Endothelial cell of umbilical vein (primary cell): Measurements from ENCODE around the gene SOX14. TPM values are rescaled to one million over a fixed set of nuclear protein-coding genes. Genes with fewer than 3 reads are reported as not detected.

Source experiments
- BruUV-seq: library from RNA; stranded (reverse); fragments of 400-500 nt; replicated peaks from 2 replicates; lab custom pipeline; 2021; lab: Mats Ljungman, UMichigan
- CTCF ChIA-PET: fragments of 300-600, 350-600 bp; sonication (Branson Sonifier 250); formaldehyde crosslinking; loops from one replicate; lab custom pipeline; 2021; ENCODE audit warnings: antibody characterized with exemption, inconsistent platforms; lab: Charles Lee
- POLR2A ChIA-PET: fragments of 300-600, 350-600 bp; sonication (Branson Sonifier 250); formaldehyde crosslinking; loops from one replicate; lab custom pipeline; 2021; ENCODE audit warnings: antibody characterized with exemption, inconsistent platforms; lab: Charles Lee
- DNase-seq: peaks from one replicate; pipeline ENCODE4 v3.0.0-alpha.2; 2011; ENCODE audit warnings: low read depth, low spot score
- FAIRE-seq: peaks from 2 replicates; lab custom pipeline; 2011; peaks lifted over from hg19 to GRCh38; lab: Jason Lieb, UNC
- H2AFZ ChIP-seq: 2 replicates; pipeline ENCODE4 v1.6.0; 2012; ENCODE audit warnings: low read depth, low read length, control low read depth, inconsistent platforms
- H3K27ac ChIP-seq: 2 replicates; pipeline ENCODE4 v1.5.1; 2011; ENCODE audit warnings: low read depth, mild to moderate bottlenecking, control low read depth, low read length, moderate library complexity; ENCODE audit not compliant: insufficient read depth
- H3K27me3 ChIP-seq, 2 experiments: 2 replicates each; pipeline versions ENCODE4 v1.6.0 to v1.6.1; 2011; ENCODE audit warnings: low read length in 2 of 2, mixed read lengths in 1 of 2; ENCODE audit not compliant: control insufficient read depth in 2 of 2, insufficient read depth in 2 of 2
- H3K36me3 ChIP-seq, 2 experiments: 2 replicates in 1 of 2; 3 replicates in 1 of 2; pipeline ENCODE4 v1.5.1; 2011; ENCODE audit warnings: low read length in 2 of 2, mild to moderate bottlenecking in 1 of 2, moderate library complexity in 1 of 2; ENCODE audit not compliant: control insufficient read depth in 2 of 2, insufficient read depth in 2 of 2; ENCODE audit errors: extremely low read depth in 1 of 2
- H3K4me1 ChIP-seq: 3 replicates; pipeline ENCODE4 v1.5.1; 2011; ENCODE audit warnings: mild to moderate bottlenecking, low read length; ENCODE audit not compliant: control insufficient read depth, insufficient read depth; ENCODE audit errors: extremely low read depth
- H3K4me2 ChIP-seq: 2 replicates; pipeline ENCODE4 v1.6.1; 2011; ENCODE audit warnings: low read length, control low read depth, mixed read lengths; ENCODE audit not compliant: insufficient read depth
- H3K4me3 ChIP-seq, 3 experiments: fragments of 200-600 bp in 1 of 3; sonication (generic), shearing (Covaris generic) in 1 of 3; replicated peaks in 1 of 3; 2 replicates each; pipeline ENCODE4 v1.5.1; 2011 to 2016; ENCODE audit warnings: control low read depth in 3 of 3, low read length in 3 of 3, mild to moderate bottlenecking in 2 of 3, inconsistent platforms in 1 of 3, low read depth in 1 of 3, moderate library complexity in 1 of 3; ENCODE audit not compliant: insufficient read depth in 1 of 3
- H3K79me2 ChIP-seq: 2 replicates; pipeline ENCODE4 v1.6.0; 2012; ENCODE audit warnings: low read length, inconsistent platforms; ENCODE audit not compliant: control insufficient read depth, insufficient read depth
- H3K9ac ChIP-seq: replicated peaks from 2 replicates; pipeline ENCODE3; 2011; ENCODE audit warnings: low read length, control low read depth; ENCODE audit not compliant: insufficient read depth; ENCODE audit errors: extremely low read depth
- H3K9me1 ChIP-seq: replicated peaks from 3 replicates; pipeline ENCODE4 v1.6.0; 2011; ENCODE audit warnings: mild to moderate bottlenecking, low read length; ENCODE audit not compliant: control insufficient read depth, insufficient read depth; ENCODE audit errors: extremely low read depth
- H3K9me3 ChIP-seq: replicated peaks from 2 replicates; pipeline ENCODE4 v1.5.1; 2012; ENCODE audit warnings: low read length, inconsistent platforms; ENCODE audit not compliant: control insufficient read depth, insufficient read depth
- H4K20me1 ChIP-seq: replicated peaks from 2 replicates; pipeline ENCODE3; 2011; ENCODE audit warnings: mild to moderate bottlenecking, low read length; ENCODE audit not compliant: control insufficient read depth, insufficient read depth; ENCODE audit errors: extremely low read depth
- EZH2 ChIP-seq: IDR thresholded peaks from 2 replicates; pipeline ENCODE4 v1.6.1; 2012; ENCODE audit warnings: borderline replicate concordance, low read depth, mild to moderate bottlenecking, moderate library complexity, low read length, inconsistent platforms; ENCODE audit not compliant: severe bottlenecking
- FOS ChIP-seq: IDR thresholded peaks from 2 replicates; pipeline ENCODE4 v1.6.1; 2011; ENCODE audit warnings: mild to moderate bottlenecking, low read length, moderate library complexity, borderline replicate concordance; ENCODE audit not compliant: insufficient read depth
- GATA2 ChIP-seq: IDR thresholded peaks from 2 replicates; pipeline ENCODE4 v1.7.0; 2011; ENCODE audit warnings: low read depth, mild to moderate bottlenecking, moderate library complexity, mixed read lengths, low read length; ENCODE audit not compliant: insufficient read length, insufficient read depth
- JUN ChIP-seq: IDR thresholded peaks from 2 replicates; pipeline ENCODE4 v1.6.1; 2011; ENCODE audit warnings: borderline replicate concordance, low read depth; ENCODE audit not compliant: insufficient read length, insufficient read depth
- MYC ChIP-seq: IDR thresholded peaks from one replicate; pipeline ENCODE4 v1.6.1; 2011; ENCODE audit warnings: mild to moderate bottlenecking, low read depth, low read length
- POLR2A ChIP-seq: IDR thresholded peaks from 2 replicates; pipeline ENCODE4 v1.6.1; 2012; ENCODE audit warnings: low read depth, mild to moderate bottlenecking, control low read depth, low read length
- POLR2AphosphoS5 ChIP-seq: IDR thresholded peaks from 2 replicates; pipeline ENCODE4 v1.6.1; 2012; ENCODE audit warnings: low read depth, mild to moderate bottlenecking, control low read depth, low read length, moderate library complexity; ENCODE audit not compliant: insufficient read depth
- dilution Hi-C: fragments of 300-500 bp; cut with MboI; formaldehyde crosslinking; loops from one replicate; pipeline ENCODE4 v1.15.0; 2019; ENCODE audit warnings: low sequenced_read_pairs; ENCODE audit not compliant: extremely low pct_ligation_motif_present
- intact Hi-C: fragments of 100-400 bp; cut with micrococcal nuclease; formaldehyde crosslinking; loops from one replicate; pipeline ENCODE4 v1.10.0; 2022
- polyA plus RNA-seq, 4 experiments: library from polyadenylated mRNA; depleted of rRNA in 3 of 4; stranded (reverse) in 3 of 4; unstranded in 1 of 4; fragments of >200 nt; gene quantifications; 2 replicates each; pipeline versions ENCODE4 v1.2.1 to v1.2.3, GENCODE V29; 2011 to 2012; ENCODE audit warnings: missing spikeins in 1 of 4
- total RNA-seq: library from RNA; stranded (reverse); gene quantifications from 2 replicates; pipeline ENCODE4 v1.2.3, GENCODE V29; 2021
- TF ChIP-seq, protein P1 (sequence below), 2 donors: IDR thresholded peaks; 1 replicate in 1 of 2; 2 replicates in 1 of 2; pipeline ENCODE4 v1.5.1; 2011; ENCODE audit warnings: low read length in 2 of 2, mild to moderate bottlenecking in 2 of 2, moderate library complexity in 2 of 2, control low read depth in 1 of 2, inconsistent platforms in 1 of 2, low read depth in 1 of 2; ENCODE audit not compliant: insufficient read depth in 1 of 2; ENCODE audit errors: extremely low read depth in 1 of 2
- TF ChIP-seq, protein P2 (sequence below): IDR thresholded peaks from 2 replicates; pipeline ENCODE4 v1.6.1; 2011; ENCODE audit not compliant: insufficient read depth, insufficient read length

The SOX14 gene
- total and polyA plus RNA-seq, 2 donors (not counting 3 experiments of a cell fraction or from before 2014, with no cell fraction given) = not detected

DNA sequence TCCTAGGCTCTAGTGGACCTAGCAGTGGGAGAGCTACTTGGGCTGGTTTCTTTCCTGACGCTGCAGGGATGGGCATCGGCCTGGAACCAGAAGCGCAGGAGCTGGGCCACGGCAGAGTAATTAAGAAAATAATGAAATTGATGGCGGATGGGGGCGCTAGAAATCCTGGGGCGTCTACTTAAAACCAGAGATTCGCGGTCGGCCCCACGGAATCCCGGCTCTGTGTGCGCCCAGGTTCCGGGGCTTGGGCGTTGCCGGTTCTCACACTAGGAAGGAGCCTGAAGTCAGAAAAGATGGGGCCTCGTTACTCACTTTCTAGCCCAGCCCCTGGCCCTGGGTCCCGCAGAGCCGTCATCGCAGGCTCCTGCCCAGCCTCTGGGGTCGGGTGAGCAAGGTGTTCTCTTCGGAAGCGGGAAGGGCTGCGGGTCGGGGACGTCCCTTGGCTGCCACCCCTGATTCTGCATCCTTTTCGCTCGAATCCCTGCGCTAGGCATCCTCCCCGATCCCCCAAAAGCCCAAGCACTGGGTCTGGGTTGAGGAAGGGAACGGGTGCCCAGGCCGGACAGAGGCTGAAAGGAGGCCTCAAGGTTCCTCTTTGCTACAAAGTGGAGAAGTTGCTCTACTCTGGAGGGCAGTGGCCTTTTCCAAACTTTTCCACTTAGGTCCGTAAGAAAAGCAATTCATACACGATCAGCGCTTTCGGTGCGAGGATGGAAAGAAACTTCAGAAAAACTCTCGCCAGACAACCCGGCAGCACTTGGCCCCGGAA lies 6.1 kb downstream of the SOX14 start:
- no peak for DNase-seq
- H3K79me2 ChIP-seq = no peaks in the 10 kb centered on the region
- no peaks in the 10 kb centered on the region for H4K20me1 ChIP-seq
- no peaks in the 10 kb centered on the region for H3K36me3 ChIP-seq
- H2AFZ ChIP-seq = no peak overlapping the region
- CTCF ChIA-PET = no interaction called here
- no peaks in the 10 kb centered on the region for H3K9me3 ChIP-seq
- H3K4me3 ChIP-seq = no peak overlapping the region
- no peak for TF ChIP-seq POLR2A
- TF ChIP-seq POLR2AphosphoS5 = no peak
- TF ChIP-seq, protein P1, sequence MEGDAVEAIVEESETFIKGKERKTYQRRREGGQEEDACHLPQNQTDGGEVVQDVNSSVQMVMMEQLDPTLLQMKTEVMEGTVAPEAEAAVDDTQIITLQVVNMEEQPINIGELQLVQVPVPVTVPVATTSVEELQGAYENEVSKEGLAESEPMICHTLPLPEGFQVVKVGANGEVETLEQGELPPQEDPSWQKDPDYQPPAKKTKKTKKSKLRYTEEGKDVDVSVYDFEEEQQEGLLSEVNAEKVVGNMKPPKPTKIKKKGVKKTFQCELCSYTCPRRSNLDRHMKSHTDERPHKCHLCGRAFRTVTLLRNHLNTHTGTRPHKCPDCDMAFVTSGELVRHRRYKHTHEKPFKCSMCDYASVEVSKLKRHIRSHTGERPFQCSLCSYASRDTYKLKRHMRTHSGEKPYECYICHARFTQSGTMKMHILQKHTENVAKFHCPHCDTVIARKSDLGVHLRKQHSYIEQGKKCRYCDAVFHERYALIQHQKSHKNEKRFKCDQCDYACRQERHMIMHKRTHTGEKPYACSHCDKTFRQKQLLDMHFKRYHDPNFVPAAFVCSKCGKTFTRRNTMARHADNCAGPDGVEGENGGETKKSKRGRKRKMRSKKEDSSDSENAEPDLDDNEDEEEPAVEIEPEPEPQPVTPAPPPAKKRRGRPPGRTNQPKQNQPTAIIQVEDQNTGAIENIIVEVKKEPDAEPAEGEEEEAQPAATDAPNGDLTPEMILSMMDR (IDR thresholded peaks at IDR 0.05; ENCODE audit: extremely low read depth in 1 of 2, insufficient read depth in 1 of 2, low read depth in 1 of 2, low read length in 2 of 2) = no peak
- no peak for TF ChIP-seq EZH2
- TF ChIP-seq JUN = no peak
- TF ChIP-seq, protein P2, sequence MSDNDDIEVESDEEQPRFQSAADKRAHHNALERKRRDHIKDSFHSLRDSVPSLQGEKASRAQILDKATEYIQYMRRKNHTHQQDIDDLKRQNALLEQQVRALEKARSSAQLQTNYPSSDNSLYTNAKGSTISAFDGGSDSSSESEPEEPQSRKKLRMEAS = no peak
- no peak for TF ChIP-seq MYC
- no peak for TF ChIP-seq FOS
- no peak for TF ChIP-seq GATA2
- peaks cover 3% of the 10 kb centered on the region for H3K4me1 ChIP-seq
- H3K27ac ChIP-seq = no peak overlapping the region
- no peaks in the 10 kb centered on the region for H3K9me1 ChIP-seq
- no TSS peak for BruUV-seq
- intact Hi-C loops = no loop called here
- H3K9ac ChIP-seq = no peak overlapping the region
- FAIRE-seq = no peak
- peaks cover 74 to 87% of the 10 kb centered on the region in 2 experiments for H3K27me3 ChIP-seq
- POLR2A ChIA-PET = no interaction called here
- dilution Hi-C loops = no loop called here
- no peak overlapping the region for H3K4me2 ChIP-seq
